Right lung (tissue), 5 donors: Measurements from ENCODE around the gene SLAMF6. TPM values are rescaled to one million over a fixed set of nuclear protein-coding genes. Genes with fewer than 3 reads are reported as not detected.
"Not testable (repeated sequence)": the region's sequence is repeated elsewhere in the genome, so short reads cannot be mapped to it uniquely, and the experiment has no call there.

ENCODE experiments used
- DNase-seq, 2 donors: peaks; one replicate each; pipeline ENCODE4 v3.0.0-alpha.2; 2013
- polyA plus RNA-seq, 5 donors: library from polyadenylated mRNA; unstranded; fragments of 120-200 nt; gene quantifications; one replicate each; pipeline versions ENCODE4 v1.2.1 to v1.2.3, GENCODE V29; 2013; ENCODE audit warnings: inconsistent platforms in 1 of 5, low replicate concordance in 1 of 5; ENCODE audit not compliant: insufficient read length in 5 of 5, insufficient read depth in 1 of 5

Gene SLAMF6
- polyA plus RNA-seq, 5 donors = 0.24 to 0.85 (median 0.63) TPM

- DNase-seq = peak; percentile 33 to 35
Measured at GRCh38 chr1:160542303-160542945, 19.4 kb upstream of the SLAMF6 start.

DNA sequence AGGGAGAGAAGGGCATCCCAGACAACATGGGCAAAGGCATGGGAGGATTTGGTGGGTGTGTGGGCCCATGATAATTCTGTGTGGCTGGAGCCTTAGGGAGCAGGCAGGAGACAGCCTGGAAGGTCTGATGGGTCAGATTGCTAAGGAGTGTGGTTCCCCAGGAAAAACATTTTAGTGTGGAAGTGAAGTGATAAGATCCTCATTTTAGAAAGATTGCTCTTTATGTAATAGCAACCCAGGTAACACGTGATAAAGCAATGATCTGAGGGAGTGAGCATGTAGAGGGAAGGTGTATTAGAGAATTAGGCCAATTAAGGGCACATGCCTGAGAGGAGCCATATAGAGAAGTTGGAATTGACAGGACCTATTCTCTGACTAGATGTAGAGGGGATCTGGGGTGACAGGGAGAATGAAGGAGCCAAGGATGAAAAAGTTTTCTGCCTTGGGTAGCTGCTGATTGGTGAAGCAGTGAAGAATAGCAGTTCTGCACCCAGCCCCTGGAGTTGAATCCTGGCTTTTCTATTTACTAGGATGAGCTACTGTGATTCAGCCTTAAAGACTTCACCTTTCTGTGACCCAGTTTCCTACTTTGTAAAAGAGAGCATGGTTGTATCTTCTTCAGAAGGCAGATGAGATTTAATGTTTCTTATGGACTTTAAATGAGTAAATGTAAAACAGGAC lies 18.7 kb upstream of the SLAMF6 start:
- DNase-seq = no peak

GRCh38 chr1:160540859-160541233 lies 17.8 kb upstream of the SLAMF6 start:
- no peak for DNase-seq

DNA sequence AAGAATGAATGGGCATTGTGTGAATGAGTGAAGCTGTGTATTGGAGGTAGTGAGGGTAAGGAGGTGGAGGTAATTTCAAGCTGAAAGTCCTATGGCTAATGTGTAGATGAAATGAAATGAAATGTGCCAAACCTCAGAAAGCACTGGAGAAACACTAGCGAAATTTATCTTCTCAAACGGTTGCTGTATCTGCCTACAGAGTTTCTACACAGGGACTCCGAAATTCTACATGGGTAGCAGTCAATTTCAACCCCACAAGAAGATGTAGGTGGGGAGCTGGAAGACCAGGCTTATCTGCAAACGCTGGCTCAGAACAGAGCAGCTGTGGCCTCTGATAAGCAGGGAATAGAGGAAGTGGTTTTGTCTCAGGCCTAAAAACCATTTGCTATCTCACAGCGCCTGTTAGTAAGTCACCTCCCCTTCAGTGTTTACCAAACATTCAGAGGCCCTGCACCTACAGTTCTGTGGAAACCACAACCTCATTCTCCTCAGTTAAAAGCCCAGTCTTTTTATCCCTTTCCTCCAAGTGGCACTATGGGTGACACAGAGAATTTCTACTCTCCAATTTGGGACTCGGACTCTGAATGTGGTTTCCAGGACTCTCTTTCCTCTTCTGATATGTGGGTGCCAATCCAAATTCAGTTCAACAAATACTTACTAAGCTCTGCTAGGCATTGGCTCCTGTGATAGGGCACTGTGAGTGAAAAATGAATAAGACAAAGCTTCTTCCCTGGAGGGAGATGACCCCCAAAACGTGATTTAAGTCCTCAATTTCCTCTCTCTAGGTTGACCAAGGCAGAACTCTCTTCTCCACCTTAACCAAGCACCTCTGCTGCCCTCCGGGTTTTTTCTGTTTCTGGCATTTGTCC lies 17.2 kb upstream of the SLAMF6 start:
- no peak for DNase-seq

DNA sequence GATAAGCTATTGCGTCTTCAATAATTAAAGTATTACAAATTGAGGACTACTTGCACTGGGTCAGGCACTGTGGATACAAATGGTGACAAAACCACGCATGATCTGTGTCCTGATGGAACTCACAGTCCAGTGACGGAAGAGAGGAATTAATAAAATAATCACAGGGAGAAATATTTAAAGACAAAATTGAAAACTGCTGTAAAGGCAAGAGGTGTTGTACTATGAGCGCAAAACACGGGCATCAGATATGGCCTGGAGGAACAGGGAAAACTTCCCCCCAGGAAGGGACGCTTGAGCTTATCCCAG lies 16.6 kb upstream of the SLAMF6 start:
- DNase-seq = no peak

DNA sequence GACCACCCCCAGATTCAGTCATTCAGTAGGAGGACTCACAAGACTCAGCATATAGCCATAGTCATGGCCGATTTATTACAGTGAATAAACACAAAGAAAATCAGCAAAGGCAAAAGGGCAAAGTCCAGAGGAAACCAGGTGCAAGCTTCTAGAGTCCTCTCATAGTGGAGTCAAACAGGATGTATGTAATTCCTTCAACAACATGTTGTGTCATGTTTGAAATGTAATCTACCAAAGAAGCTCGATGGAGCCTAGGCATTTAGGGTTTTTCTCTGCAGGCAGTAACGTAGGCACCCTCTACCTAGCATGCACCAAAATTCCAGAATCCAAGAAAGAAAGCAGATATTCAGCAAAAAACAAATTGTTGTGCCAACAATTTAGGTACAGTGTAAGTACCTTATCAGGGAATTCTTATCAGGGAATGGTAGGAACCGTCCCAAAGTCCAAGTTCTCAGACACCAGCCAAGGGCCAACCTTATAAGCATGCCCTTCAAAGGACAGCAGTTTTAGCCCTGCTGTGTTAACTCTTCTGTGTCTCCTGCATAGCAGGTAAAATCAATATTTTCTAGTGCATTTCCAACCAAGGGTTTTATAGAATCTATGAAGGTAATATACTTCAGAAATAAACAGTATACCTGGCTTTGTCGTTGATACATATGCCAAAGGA lies 16.1 kb upstream of the SLAMF6 start:
- no peak for DNase-seq

GRCh38 chr1:160537714-160538665 lies 14.9 kb upstream of the SLAMF6 start:
- no peak for DNase-seq

DNA sequence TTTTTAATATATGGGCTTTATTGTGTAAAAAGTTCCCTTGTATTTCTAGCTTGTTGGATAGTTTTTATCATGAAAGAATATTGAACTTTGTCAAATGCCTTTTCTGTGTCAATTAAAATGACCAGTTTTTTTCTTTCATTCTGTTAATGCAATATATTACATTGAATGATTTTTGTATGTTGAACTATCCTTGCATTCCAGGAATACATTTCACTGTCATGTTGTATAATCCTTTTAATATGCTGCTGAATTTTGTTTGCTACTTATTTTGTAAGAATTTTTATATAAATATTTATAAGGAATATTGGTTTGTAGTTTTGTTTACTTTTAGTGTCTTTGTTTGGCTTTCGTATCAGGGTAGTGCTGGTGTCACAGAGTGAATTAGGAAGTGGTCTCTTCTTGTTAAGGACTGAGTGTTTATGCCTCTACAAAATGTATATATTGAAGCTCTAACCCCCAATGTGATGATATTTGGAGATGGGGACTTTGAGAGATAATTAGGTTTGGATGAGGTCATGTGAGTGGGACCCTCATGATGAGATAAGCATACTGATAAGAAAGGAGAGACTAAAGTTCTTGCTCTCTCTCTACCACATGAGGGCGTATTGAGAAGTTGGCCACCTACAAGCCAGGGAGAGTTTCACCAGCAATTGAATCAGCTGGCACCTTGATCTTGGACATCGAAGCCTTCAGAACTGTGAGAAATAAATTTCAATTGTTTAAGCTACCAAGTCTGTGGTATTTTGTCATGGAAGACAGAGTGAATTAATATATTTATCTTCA lies 12.0 kb upstream of the SLAMF6 start:
- no peak for DNase-seq

DNA sequence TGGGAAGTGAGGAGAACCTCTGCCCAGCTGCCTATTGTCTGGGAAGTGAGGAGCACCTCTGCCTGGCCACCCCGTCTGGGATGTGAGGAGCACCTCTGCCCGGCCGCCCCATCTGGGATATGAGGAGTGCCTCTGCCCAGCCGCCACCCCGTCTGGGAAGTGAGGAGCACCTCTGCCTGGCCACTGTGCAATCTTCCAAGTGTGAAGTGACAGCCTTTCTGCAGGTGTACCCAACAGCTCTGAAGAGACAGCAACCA lies 9.4 kb upstream of the SLAMF6 start:
- DNase-seq = not testable (repeated sequence)

GRCh38 chr1:160531809-160532556 lies 8.9 kb upstream of the SLAMF6 start:
- not testable (repeated sequence) for DNase-seq

DNA sequence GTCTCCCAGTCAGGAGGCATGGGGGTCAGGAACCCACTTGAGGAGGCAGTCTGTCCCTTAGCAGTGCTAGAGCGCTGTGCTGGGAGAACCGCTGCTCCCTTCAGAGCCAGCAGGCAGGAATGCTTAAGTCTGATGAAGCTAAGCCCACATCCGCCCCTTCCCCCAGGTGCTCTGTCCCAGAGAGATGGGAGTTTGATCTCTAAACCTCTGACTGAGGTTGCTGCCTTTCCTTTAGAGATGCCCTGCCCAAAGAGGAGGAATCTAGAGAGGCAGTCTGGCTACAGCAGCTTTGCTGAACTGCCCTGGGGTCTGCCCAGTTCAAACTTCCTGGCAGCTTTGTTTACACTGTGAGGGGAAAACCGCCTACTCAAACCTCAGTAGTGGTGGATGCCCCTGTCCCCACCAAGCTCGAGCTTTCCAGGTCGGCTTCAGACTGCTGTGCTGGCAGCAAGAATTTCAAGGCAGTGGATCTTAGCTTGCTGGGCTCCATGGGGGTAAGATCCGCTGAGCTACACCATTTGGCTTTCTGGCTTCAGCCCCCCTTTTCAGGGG lies 6.4 kb upstream of the SLAMF6 start:
- not testable (repeated sequence) for DNase-seq

GRCh38 chr1:160523789-160524188 lies 734 bp upstream of the SLAMF6 start:
- DNase-seq = not testable (repeated sequence)

DNA sequence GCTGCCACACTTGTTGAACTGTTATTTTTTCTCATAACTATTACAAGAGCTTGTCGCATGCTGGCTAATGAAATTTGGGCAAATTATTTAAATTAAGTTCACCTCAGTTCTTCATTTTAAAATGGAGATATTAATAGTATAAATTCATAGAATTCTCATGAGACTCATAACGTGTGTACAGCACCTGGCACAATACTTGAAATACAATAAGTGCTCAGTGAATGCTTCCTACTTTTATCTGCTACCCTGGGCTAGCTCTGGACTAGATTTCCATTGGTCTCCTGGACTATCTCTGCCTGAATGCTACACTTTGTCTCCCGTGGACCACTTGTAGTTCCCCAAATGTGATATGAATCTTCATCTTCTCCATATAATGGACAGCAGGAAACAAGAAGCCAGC lies 919 bp downstream of the SLAMF6 start:
- no peak for DNase-seq

GRCh38 chr1:160521554-160521953 lies 1.5 kb downstream of the SLAMF6 start:
- DNase-seq = no peak

DNA sequence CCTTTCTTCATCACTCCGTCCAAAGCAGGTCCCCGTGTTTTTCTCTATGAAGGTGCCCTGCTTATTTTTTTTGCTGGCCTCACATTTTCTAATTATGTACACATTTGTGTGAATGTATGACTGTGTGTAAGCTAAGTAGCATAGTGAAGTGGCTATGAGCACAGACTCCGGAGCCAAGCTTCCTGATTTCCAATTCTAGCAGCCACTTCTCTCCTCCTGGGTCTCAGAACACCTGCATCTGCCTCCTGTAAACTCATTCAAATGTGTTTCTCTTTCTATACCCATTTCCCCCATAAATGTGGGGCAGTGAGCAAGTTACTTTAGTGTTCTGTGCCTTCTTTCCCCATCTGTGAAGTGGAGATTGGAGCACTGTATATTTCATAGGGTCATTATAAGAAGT lies 2.1 kb downstream of the SLAMF6 start:
- DNase-seq = no peak

- no peak for DNase-seq
Measured at GRCh38 chr1:160520582-160520981, 2.5 kb downstream of the SLAMF6 start.

DNA sequence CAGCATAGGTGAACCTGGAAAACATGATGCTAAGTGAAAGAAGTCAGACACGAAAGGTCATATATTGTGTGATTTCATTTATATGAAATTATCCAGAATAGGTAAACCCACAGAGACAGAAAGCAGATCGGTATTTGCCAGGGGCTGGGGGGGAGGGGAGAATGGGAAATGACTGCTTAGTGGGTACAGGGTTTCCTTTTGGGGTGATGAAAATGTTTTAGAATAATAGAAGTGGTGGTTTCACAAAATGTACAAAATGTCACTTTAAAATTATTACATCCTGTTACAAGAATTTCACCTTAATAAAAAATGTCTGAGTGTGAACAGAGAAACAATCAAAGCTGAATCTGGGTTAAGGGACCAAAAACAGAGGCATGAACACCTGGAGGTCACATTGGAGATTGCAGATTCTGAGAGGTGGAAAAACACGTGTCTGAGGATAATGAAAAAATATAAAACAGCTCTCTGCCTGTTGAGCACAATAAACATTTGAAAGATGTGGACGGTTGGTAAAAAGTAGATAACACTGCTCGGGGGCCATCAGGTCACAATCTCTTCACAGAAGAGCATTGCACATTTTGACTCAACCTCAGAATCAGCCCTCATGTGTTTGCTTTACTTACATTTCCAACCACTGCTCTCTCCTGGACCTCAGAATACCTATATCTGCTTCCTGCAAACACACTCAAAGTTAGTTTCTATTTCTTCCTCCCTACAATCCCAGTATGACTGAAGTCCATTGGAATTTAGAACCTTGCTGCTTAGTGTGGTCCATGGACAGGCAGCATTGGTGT lies 3.2 kb downstream of the SLAMF6 start:
- no peak for DNase-seq

DNA sequence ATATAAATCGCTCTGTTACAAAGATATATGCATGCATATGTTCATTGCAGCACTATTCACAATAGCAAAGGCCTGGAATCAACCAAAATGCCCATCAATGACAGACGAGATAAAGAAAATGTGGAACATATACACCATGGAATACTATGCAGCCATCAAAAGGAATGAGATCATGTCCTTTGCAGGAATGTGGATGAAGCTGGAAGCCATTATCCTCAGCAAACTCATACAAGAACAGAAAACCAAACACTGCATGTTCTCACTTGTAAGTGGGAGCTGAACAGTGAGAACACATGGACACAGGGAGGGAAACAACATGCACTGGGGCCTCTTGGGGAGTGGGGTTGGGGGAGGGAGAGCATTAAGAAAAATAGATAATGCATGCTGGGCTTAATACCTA lies 5.5 kb downstream of the SLAMF6 start:
- not testable (repeated sequence) for DNase-seq

- not testable (repeated sequence) for DNase-seq
Measured at GRCh38 chr1:160515908-160516307, 7.1 kb downstream of the SLAMF6 start.
